ENCODE measurements around the gene TMUB1.

GRCh38 chr7:151078233-151079040 is 4.9 kb downstream of the TMUB1 start:
- TF ChIP-seq CTCF (IDR thresholded peaks at IDR 0.05), result no peak
- TF ChIP-seq POLR2A (IDR thresholded peaks at IDR 0.05), result no peak

All from thyroid gland (tissue), 4 donors.